RWPE1 (cell line): ENCODE data around the gene C10orf71.

Experiments
- CTCF ChIA-PET: fragments of 350-600 bp; sonication (Branson Sonifier 250); formaldehyde crosslinking; extraction: SDS; loops from one replicate; lab custom pipeline; 2021; lab: Yijun Ruan, JAX
- POLR2A ChIA-PET: fragments of 400-600 bp; formaldehyde crosslinking; extraction: SDS; loops from one replicate; lab custom pipeline; 2020; ENCODE audit warnings: antibody characterized with exemption; ENCODE audit not compliant: low non-redundant PET; lab: Yijun Ruan, JAX
- DNase-seq: peaks from one replicate; pipeline ENCODE4 v3.0.0; 2012; ENCODE audit warnings: low spot score
- H3K27ac ChIP-seq: fragments of 450-650 bp; 2 replicates; pipeline ENCODE4 v1.5.1; 2017
- CTCF ChIP-seq: fragments of 450-650 bp; conservative IDR thresholded peaks from 2 replicates; pipeline ENCODE4 v1.5.1; 2017; ENCODE audit warnings: low read depth, mild to moderate bottlenecking

The C10orf71 gene

DNA sequence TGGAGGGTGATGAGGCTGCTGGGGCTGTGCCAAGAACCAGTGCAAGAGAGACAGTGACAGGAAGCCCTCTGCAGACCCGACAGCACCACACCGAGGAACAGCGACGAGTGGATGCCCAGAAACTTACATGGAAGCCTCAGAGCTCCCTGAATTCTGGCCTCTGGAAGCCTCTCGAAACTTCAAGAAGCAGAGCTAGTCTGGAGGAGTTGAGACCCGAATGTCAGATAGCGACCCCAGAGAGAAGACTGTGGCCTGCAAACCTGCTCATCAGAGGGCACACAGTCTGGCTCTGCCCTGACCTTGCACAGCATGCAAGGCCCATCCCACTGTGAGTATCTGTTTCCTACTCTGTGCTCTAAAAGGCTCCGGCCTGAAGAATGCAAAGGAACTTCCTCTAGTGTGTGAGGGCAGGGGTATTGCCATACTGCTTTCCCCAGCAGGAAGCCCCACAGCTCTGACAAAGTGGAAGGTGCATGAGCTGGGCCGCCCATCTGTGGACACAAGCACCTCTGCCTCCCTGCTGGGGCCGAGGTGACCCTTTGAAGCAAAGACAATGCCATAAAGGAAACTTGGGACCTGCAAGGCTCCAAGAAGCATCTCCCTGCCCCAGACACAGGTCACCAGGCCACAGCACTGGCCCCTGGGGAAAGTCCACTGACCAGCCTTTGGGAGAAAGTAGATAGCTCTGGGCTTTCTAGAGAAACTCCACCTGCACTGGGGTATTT is 10.5 kb upstream of the C10orf71 start:
- CTCF ChIA-PET, result interaction anchor here (0.6 kb wide), 1 partner anchor 9 kb away, joined by 3 read pairs; no protein-coding TSS in a partner anchor
- POLR2A ChIA-PET, result no interaction called here
- no peak overlapping the region for H3K27ac ChIP-seq
- TF ChIP-seq CTCF, result no peak
- DNase-seq, result no peak

DNA sequence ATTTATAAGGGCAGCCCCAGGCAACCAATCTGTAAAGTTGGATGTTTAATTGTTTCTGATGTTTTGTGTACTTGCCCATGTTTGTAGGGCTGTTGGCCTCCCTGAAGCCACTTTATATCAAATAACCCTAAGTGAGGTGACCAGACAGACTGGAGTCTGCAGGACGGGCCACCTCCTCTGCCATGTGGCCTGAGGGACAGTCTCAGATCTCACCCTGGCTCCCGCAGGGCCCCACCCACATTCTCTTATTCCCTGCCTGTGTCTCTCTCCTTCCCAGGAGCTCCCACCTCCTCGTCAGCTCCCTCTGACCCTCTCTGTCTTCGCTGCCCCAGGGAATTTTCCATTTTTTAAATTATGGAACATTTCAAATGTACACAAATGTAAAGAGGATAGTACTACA is 9.5 kb upstream of the C10orf71 start:
- no peak for DNase-seq
- no peak for TF ChIP-seq CTCF
- POLR2A ChIA-PET, result no interaction called here
- CTCF ChIA-PET, result no interaction called here
- H3K27ac ChIP-seq, result no peak overlapping the region

DNA sequence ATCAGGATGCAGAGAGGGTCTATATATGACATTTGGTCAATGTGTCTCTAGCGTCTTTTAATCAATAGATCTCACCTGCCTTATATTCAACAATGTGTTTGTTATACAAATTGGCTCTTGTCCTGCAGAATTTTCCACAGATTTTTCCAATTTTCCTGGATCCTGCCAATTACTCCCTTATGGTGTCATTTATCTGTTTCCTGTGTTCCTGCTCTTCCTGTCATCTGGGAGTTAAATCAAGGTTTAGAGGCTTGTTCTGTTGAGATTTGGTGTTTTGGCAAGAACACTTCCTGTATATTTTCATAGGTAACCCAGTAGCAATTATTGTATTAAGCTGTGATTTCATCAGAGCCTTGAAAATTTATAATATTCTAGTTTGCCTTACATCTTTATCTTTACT is 8.8 kb upstream of the C10orf71 start:
- ChIA-PET POLR2A (no interaction called here), CTCF (no interaction called here)
- H3K27ac ChIP-seq, result no peak overlapping the region
- DNase-seq, result no peak
- no peak for TF ChIP-seq CTCF

DNA sequence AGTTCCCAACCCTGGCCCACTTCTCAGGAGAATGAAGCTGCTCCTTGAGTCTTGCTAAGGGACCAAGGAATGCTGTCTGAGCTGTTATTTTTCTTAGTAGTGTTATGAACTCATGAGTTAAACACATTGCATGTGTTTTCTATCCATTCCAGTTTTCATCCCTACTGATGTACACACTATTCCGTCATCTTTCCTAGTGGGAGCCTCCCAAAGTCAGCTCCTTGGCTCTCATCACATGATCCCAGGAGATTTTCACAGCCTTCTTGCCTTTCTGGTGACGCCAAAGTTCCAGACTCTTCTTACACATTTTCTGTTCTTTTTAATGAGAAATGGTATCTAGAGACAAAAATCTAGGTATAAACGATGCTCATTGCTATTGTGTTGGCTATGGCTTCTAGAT is 8.4 kb upstream of the C10orf71 start:
- no peak for TF ChIP-seq CTCF
- no peak overlapping the region for H3K27ac ChIP-seq
- CTCF ChIA-PET, result no interaction called here
- POLR2A ChIA-PET, result no interaction called here
- DNase-seq, result no peak

DNA sequence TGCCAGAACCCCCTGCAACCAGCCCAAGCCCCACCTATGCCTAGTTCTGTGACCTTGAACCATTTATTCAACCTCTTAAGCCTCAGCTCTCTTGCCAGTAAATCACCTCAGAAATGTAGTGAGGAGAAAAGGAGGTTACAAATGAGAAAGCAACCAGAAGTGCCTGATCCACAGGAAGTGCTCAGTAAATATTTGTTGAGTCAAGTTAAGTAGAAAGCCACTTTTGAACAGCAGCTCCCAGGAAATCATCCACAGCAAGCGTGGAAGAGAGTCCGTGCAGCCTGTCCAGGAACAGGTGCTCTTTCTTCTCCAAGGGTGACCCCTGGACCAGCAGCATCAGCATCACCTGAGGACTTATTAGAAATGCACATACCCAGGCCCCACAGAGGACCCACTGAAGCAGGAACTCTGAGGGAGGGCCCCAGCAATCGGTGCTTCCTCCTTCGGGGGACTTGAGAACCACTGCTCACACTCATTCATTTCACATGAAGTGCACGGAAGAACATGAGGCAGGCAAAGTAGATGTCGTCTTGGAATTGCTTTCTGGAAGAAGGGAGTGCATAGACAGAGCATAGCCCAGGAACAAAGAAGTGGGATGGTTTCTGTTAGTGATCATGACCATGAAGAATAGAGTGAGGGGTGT is 6.3 kb upstream of the C10orf71 start:
- ChIA-PET POLR2A (no interaction called here), CTCF (no interaction called here)
- DNase-seq, result no peak
- no peak overlapping the region for H3K27ac ChIP-seq
- TF ChIP-seq CTCF, result no peak

DNA sequence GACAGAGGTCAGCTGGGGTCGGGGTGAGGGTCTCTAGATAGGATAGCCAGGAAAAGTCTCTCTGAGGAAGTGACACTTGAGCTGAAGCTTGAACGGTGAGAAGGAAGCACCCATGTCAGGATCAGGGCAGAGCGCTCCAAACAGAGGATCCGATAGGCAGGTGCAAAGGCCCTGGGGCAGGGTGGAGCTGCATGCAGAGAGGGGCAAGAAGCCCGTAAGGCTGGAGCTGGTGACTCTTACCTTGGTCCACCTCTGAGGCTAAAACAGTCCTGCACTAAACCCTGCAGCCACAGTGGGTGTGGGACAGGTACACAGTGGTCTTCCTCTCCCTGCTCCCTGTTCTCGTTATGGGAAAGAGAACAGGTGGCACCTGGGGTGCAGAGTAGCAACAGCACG is 5.8 kb upstream of the C10orf71 start:
- no peak for TF ChIP-seq CTCF
- DNase-seq, result no peak
- CTCF ChIA-PET, result no interaction called here
- H3K27ac ChIP-seq, result no peak overlapping the region
- POLR2A ChIA-PET, result no interaction called here
